A673 (cell line): ENCODE results near the gene FBXL7.

Experiments used
- CTCF ChIP-seq: fragments of 300-800, 200-600 bp; sonication (generic); conservative IDR thresholded peaks from 2 replicates; pipeline ENCODE4 v1.5.1; 2017; ENCODE audit warnings: low read depth, mild to moderate bottlenecking, antibody characterized with exemption, low read length, moderate library complexity, mixed read lengths
- EZH2 ChIP-seq: fragments of 200-600 bp; sonication (generic); IDR thresholded peaks from 2 replicates; pipeline ENCODE4 v1.6.1; 2017; ENCODE audit warnings: borderline replicate concordance, low read depth, mild to moderate bottlenecking, mixed read lengths, antibody characterized with exemption, low read length; ENCODE audit not compliant: poor library complexity, severe bottlenecking

DNA sequence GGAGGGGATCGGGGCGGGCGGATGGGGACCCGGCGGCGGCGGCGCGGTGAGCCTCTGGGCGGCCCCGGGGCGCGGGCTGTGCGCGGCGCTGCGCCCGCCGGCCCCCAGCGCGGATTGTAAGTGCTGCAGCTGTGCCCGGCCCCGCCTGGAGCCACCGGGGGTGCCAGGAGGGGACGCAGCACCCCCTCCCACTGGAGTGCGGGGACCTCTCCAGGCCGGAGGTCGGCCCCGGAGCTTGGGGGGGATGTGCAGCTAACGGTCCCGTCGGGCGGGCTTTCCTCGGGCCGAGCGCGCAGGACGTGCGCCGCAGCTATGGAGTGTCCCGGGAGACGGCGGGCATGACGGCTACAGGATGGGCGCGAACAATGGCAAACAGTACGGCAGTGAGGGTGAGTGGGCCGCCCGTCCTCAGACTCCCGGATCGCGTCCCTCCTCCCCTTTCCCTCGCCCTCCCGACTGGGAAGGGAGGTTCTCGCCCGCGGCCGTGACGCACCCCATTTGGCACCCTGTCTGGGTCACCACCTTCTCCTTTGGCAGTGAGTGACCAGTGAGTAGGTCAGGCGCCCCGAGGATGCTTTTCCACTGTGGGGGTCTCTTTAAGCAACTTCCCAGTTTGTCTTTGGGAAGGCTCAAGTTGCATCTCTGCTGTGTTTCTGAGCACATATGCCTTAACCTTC, 483 bp downstream of the FBXL7 start:
- TF ChIP-seq CTCF = no peak
- TF ChIP-seq EZH2 = no peak
